Measurements from ENCODE around the gene CCDC40. TPM values are rescaled to one million over a fixed set of nuclear protein-coding genes. Genes with fewer than 3 reads are reported as not detected.

CCDC40 gene
- total RNA-seq, 1 experiment from 2014 or later: 16.3 TPM

- Mint-ChIP-seq H3K4me1 (no peaks in the 10 kb centered on the region), H3K27me3 (ENCODE audit: low read depth) (no peaks in the 10 kb centered on the region), H3K4me3 (no peak overlapping the region), H3K36me3 (peaks cover 27% of the 10 kb centered on the region), H3K9me3 (peaks cover 8% of the 10 kb centered on the region), H3K27ac (no peak overlapping the region)
- ChIA-PET POLR2A (no interaction called here), CTCF (interaction anchor here (0.6 kb wide), 1 partner anchor 68 kb away, joined by 3 read pairs; no protein-coding TSS in a partner anchor)
- no peak for ATAC-seq
- no peak for DNase-seq (ENCODE audit: low spot score)
- TF ChIP-seq MLX (CRISPR knock-in tag; IDR thresholded peaks at IDR 0.05) (no peak), ZNF219 (CRISPR knock-in tag; IDR thresholded peaks at IDR 0.05; ENCODE audit: borderline replicate concordance) (no peak), ZNF512 (CRISPR knock-in tag; IDR thresholded peaks at IDR 0.05; ENCODE audit: borderline replicate concordance) (no peak), MXD4 (CRISPR knock-in tag; IDR thresholded peaks at IDR 0.05; ENCODE audit: borderline replicate concordance) (no peak), AR (CRISPR knock-in tag; IDR thresholded peaks at IDR 0.05) (no peak), ESRRA (CRISPR knock-in tag; IDR thresholded peaks at IDR 0.05; ENCODE audit: borderline replicate concordance) (no peak)
These were observed 10.7 kb downstream of the CCDC40 start for GRCh38 chr17:80047176-80047575.

- Mint-ChIP-seq H3K27ac (no peak overlapping the region), H3K4me1 (peaks cover 9% of the 10 kb centered on the region), H3K4me3 (no peak overlapping the region), H3K9me3 (no peaks in the 10 kb centered on the region), H3K27me3 (ENCODE audit: low read depth) (no peaks in the 10 kb centered on the region), H3K36me3 (peaks cover 7% of the 10 kb centered on the region)
- ChIA-PET CTCF (interaction anchor here (1.0 to 1.6 kb wide), 2 partner anchors 33 to 141 kb away, joined by 3 read pairs; no protein-coding TSS in a partner anchor), POLR2A (interaction anchor here (0.6 kb wide), 1 partner anchor 9 kb away, joined by 4 read pairs; no protein-coding TSS in a partner anchor)
- no peak for TF ChIP-seq HMGA2 (CRISPR knock-in tag; IDR thresholded peaks at IDR 0.05)
- no peak for TF ChIP-seq PREB (CRISPR knock-in tag; IDR thresholded peaks at IDR 0.05; ENCODE audit: borderline replicate concordance)
- TF ChIP-seq ZNF138 (CRISPR knock-in tag; conservative IDR thresholded peaks at IDR 0.05): no peak
- no peak for TF ChIP-seq NR3C1 (CRISPR knock-in tag; conservative IDR thresholded peaks at IDR 0.05; ENCODE audit: low read depth)
- no peak for TF ChIP-seq ZNF219 (CRISPR knock-in tag; IDR thresholded peaks at IDR 0.05; ENCODE audit: borderline replicate concordance)
- TF ChIP-seq ZBTB43 (CRISPR knock-in tag; IDR thresholded peaks at IDR 0.05): no peak
- TF ChIP-seq ZSCAN18 (CRISPR knock-in tag; IDR thresholded peaks at IDR 0.05): no peak
- TF ChIP-seq MAX (CRISPR knock-in tag; IDR thresholded peaks at IDR 0.05): no peak
- no peak for TF ChIP-seq NR1H2 (CRISPR knock-in tag; IDR thresholded peaks at IDR 0.05)
- no peak for TF ChIP-seq CDX4 (CRISPR knock-in tag; IDR thresholded peaks at IDR 0.05; ENCODE audit: borderline replicate concordance)
- no peak for TF ChIP-seq ZNF512 (CRISPR knock-in tag; IDR thresholded peaks at IDR 0.05; ENCODE audit: borderline replicate concordance)
- ATAC-seq: no peak
- DNase-seq (ENCODE audit: low spot score): no peak
These were observed 13.5 kb downstream of the CCDC40 start for GRCh38 chr17:80049986-80050385.

Measured in WTC11 (cell line).